ENCODE results near the gene USP5.

The USP5 gene

DNA sequence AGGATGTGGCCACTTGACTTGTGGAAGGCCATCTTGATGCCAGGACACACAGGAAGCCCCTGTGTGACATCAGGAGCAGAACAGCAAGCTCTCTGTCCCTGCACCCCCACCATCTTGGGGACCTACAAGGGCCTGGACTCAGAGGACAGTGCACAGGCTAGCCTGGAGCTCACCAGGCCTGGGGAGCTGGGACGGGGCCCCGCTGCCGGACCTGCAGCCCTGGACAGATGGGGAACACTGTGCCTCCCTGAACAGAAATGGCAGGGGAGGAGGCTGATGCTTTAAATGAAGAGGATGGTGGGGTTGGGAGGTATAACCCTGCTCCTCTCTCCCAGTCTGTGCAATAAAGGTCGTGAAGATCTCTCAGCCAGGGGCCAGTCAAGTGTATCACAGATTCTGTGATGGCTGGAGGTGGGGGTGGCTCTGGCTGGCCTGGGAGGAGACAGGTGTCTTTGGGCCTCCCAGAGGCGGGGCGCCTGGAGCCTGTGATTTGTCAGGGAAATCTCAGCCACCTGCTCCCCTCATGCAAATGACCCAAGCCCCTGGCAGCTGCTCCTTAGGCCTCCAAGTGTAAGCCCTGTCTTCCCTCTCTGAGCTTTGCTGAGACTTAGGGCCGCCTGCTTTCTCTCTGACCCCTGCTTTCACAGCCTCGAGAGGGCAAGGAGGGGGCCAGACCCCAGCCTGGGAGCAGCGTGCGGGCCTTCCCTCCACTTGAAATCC is 12.3 kb upstream of the USP5 start:
- no peak for TF ChIP-seq FOXM1 (IDR thresholded peaks at IDR 0.05; ENCODE audit: borderline replicate concordance, low read depth)

DNA sequence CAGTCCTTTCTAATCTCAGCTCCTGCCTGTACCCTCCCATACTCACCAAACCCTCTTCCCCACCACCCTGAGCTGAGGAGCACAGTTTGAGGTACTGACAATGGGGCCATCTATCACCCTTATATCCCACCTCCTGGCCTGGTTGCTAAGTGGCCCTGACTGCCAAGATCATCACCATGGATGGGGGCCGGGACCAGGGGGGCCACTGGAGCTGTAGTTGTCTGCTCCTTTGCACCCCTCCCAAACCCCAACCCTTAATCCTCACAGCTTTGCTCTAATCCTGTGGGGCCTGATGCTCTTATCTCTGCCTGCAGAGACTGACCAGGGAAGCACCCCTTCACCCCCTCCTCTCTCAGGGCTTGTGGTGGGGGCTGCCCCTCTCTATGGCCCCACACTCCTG is 11.6 kb upstream of the USP5 start:
- TF ChIP-seq FOXM1 (IDR thresholded peaks at IDR 0.05; ENCODE audit: borderline replicate concordance, low read depth) (no peak), EGR1 (IDR thresholded peaks at IDR 0.05) (no peak), TAF1 (IDR thresholded peaks at IDR 0.05; ENCODE audit: low read depth) (no peak), ZBTB7A (IDR thresholded peaks at IDR 0.05; ENCODE audit: low read depth) (no peak), NFIC (IDR thresholded peaks at IDR 0.05) (no peak), MAX (IDR thresholded peaks at IDR 0.05) (no peak), EP300 (IDR thresholded peaks at IDR 0.05; ENCODE audit: borderline replicate concordance) (no peak), TCF12 (IDR thresholded peaks at IDR 0.05; ENCODE audit: low read depth) (no peak), YY1 (IDR thresholded peaks at IDR 0.05; ENCODE audit: low read depth) (no peak), CEBPB (IDR thresholded peaks at IDR 0.05) (no peak)
- TF ChIP-seq, protein P1, sequence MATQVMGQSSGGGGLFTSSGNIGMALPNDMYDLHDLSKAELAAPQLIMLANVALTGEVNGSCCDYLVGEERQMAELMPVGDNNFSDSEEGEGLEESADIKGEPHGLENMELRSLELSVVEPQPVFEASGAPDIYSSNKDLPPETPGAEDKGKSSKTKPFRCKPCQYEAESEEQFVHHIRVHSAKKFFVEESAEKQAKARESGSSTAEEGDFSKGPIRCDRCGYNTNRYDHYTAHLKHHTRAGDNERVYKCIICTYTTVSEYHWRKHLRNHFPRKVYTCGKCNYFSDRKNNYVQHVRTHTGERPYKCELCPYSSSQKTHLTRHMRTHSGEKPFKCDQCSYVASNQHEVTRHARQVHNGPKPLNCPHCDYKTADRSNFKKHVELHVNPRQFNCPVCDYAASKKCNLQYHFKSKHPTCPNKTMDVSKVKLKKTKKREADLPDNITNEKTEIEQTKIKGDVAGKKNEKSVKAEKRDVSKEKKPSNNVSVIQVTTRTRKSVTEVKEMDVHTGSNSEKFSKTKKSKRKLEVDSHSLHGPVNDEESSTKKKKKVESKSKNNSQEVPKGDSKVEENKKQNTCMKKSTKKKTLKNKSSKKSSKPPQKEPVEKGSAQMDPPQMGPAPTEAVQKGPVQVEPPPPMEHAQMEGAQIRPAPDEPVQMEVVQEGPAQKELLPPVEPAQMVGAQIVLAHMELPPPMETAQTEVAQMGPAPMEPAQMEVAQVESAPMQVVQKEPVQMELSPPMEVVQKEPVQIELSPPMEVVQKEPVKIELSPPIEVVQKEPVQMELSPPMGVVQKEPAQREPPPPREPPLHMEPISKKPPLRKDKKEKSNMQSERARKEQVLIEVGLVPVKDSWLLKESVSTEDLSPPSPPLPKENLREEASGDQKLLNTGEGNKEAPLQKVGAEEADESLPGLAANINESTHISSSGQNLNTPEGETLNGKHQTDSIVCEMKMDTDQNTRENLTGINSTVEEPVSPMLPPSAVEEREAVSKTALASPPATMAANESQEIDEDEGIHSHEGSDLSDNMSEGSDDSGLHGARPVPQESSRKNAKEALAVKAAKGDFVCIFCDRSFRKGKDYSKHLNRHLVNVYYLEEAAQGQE (IDR thresholded peaks at IDR 0.05; ENCODE audit: low read depth) = no peak

DNA sequence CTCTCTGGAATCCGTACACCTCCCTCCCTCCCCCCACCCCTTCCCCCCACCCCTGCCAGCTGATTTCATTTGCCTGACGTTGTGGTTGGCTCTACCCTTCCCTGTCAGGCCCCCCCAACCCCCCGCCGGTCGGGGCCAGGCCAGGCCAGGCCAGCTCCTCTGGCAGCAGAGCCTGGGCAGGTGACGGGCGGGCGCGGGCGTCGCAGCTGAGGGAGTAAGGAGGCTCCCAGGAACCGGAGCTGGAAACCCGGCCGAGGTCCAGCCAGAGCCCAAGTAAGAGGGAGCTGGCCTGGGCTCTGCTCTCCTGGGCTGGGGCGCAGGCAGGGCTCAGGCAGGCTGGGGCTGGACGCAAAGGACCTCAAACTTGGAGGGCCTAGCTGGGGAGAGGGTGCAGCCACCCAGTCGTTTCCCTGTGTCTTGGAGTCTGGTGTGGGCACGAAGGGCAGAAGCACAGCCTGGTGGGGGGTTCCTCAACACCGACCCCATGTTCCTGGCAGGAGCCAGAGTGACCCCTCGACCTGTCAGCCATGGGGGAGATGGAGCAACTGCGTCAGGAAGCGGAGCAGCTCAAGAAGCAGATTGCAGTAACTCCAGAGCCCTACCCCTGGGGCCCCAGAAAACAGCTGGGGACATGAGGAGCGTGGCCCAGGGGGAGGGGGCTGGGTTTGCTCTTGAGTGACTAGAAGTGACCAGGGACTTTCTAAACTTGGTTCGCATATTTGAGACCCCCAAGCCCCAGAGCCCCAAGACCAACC is 11.0 kb upstream of the USP5 start, which contains the start of gene GNB3:
TSS of gene GNB3 (plus strand) at position 165 of the 755 bp plus-strand sequence. CDS start at position 528, 363 bp downstream.
- TF ChIP-seq NFIC (IDR thresholded peaks at IDR 0.05) (no peak), MAX (IDR thresholded peaks at IDR 0.05) (no peak), FOXM1 (IDR thresholded peaks at IDR 0.05; ENCODE audit: borderline replicate concordance, low read depth) (no peak)

GRCh38 chr12:6842075-6842474 is 9.9 kb upstream of the USP5 start:
- TF ChIP-seq TEAD4 (IDR thresholded peaks at IDR 0.05) (no peak), ZBTB7A (IDR thresholded peaks at IDR 0.05; ENCODE audit: low read depth) (no peak), EGR1 (IDR thresholded peaks at IDR 0.05) (no peak), CEBPB (IDR thresholded peaks at IDR 0.05) (no peak), EP300 (IDR thresholded peaks at IDR 0.05; ENCODE audit: borderline replicate concordance) (no peak), RAD21 (IDR thresholded peaks at IDR 0.05; ENCODE audit: low read depth) (no peak), FOXM1 (IDR thresholded peaks at IDR 0.05; ENCODE audit: borderline replicate concordance, low read depth) (no peak), YY1 (IDR thresholded peaks at IDR 0.05; ENCODE audit: low read depth) (no peak), CREB1 (IDR thresholded peaks at IDR 0.05; ENCODE audit: low read depth) (no peak)

DNA sequence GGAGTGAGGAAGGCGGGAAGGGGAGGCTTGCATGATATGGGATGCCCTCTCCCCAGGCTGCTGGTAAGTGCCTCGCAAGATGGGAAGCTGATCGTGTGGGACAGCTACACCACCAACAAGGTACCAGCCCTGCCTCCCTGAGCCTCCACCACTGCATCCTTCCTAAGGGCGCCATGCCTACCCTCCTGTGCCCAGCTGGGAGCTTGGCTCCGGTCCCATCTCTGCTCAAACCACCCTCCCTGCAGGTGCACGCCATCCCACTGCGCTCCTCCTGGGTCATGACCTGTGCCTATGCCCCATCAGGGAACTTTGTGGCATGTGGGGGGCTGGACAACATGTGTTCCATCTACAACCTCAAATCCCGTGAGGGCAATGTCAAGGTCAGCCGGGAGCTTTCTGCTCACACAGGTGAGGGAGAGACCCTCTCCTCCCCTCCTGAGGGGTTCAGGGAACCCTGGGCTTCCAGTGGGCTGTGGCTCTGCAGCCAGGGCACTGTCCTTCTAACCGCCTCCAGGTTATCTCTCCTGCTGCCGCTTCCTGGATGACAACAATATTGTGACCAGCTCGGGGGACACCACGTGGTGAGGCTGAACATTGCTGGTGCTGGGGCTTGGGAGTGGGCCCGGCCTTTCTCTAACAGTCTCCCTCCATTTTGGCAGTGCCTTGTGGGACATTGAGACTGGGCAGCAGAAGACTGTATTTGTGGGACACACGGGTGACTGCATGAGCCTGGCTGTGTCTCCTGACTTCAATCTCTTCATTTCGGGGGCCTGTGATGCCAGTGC is 8.6 kb upstream of the USP5 start:
- TF ChIP-seq MAX (IDR thresholded peaks at IDR 0.05) (no peak), EP300 (IDR thresholded peaks at IDR 0.05; ENCODE audit: borderline replicate concordance) (no peak), YY1 (IDR thresholded peaks at IDR 0.05; ENCODE audit: low read depth) (no peak), TCF12 (IDR thresholded peaks at IDR 0.05; ENCODE audit: low read depth) (no peak), FOXM1 (IDR thresholded peaks at IDR 0.05; ENCODE audit: borderline replicate concordance, low read depth) (no peak), TEAD4 (IDR thresholded peaks at IDR 0.05) (no peak), EGR1 (IDR thresholded peaks at IDR 0.05) (no peak), ZBTB7A (IDR thresholded peaks at IDR 0.05; ENCODE audit: low read depth) (no peak), CEBPB (IDR thresholded peaks at IDR 0.05) (no peak), NFIC (IDR thresholded peaks at IDR 0.05) (no peak), RAD21 (IDR thresholded peaks at IDR 0.05; ENCODE audit: low read depth) (no peak), CREB1 (IDR thresholded peaks at IDR 0.05; ENCODE audit: low read depth) (no peak), USF1 (IDR thresholded peaks at IDR 0.05) (no peak), TAF1 (IDR thresholded peaks at IDR 0.05; ENCODE audit: low read depth) (no peak)
- TF ChIP-seq, protein P1 (IDR thresholded peaks at IDR 0.05; ENCODE audit: low read depth) = no peak

Data from Ishikawa (cell line).